ENCODE data around the gene CNGA3.

DNA sequence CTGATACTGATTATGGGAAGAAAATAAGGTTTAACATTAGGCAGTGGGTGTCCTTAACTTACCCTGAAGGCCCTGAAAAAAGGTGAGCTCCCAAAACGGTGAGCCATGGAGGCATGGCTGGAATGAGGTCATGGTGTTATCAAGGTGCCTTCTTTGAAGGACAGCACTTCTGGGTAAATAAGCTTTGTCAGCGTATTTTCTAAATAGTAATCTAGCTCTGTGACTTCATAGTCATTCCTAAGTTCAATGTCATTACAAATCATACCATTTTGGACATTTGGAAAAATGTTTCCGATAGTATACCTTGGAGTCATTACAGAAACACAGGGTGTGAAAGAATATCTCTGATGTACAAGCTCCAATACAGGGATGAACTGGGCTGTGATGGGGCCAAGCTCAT is 35.2 kb upstream of the CNGA3 start:
- TF ChIP-seq EZH2 (IDR thresholded peaks at IDR 0.05; ENCODE audit: insufficient read depth, poor library complexity, severe bottlenecking) (no peak), EZH2phosphoT487 (IDR thresholded peaks at IDR 0.05; ENCODE audit: insufficient read depth, low read depth) (no peak)
